ENCODE measurements around the gene DCD. TPM values are rescaled to one million over a fixed set of nuclear protein-coding genes. Genes with fewer than 3 reads are reported as not detected.

DCD gene
- total and polyA plus RNA-seq, 7 experiments from 2014 or later: not detected

DNA sequence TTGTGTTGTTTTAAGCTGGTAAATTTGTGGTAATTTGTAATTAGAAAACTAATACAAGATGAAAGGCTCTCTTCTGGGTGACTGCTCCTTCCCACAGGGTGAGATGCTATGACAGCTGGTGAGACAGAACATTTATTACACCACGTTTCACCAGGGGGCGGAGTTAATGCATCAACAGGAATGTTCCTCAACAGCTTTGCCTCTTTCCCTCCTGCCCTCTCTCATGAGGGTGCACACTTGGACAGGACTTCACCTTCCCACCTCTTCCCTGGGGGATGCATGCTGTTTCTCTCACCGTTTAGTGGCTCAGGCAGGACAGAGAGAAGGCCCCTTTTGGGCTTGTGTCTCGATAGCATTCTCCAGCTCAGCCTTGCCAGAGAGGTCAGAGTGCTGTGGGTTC, 46.3 kb downstream of the DCD start:
- Mint-ChIP-seq H3K27ac (no peak overlapping the region), H3K9me3 (no peaks in the 10 kb centered on the region), H3K36me3 (no peaks in the 10 kb centered on the region), H3K4me3 (no peak overlapping the region), H3K4me1 (peaks cover 2 to 9% (median 7%) of the 10 kb centered on the region in 7 donors), H3K27me3 (peaks cover 0 to 24% (median 11%) of the 10 kb centered on the region in 5 donors)
- CTCF ChIA-PET: interaction anchor here (0.7 to 2.1 kb wide), 3 partner anchors 14 to 470 kb away, joined by 3 to 4 read pairs (median 4); no protein-coding TSS in a partner anchor
- Histone ChIP-seq H3K4me1 (ENCODE audit: control insufficient read depth in 2 of 2, insufficient read depth in 2 of 2, low read length in 2 of 2) (no peaks in the 10 kb centered on the region), H3K27ac (ENCODE audit: low read depth, low read length) (no peak overlapping the region), H3K36me3 (ENCODE audit: control insufficient read depth in 2 of 3, insufficient read depth in 3 of 3, low read length in 3 of 3) (no peaks in the 10 kb centered on the region), H3K27me3 (ENCODE audit: control insufficient read depth in 2 of 2, insufficient read depth in 2 of 2, low read length in 2 of 2) (no peaks in the 10 kb centered on the region), H3K9me3 (ENCODE audit: control insufficient read depth in 2 of 3, low read length in 3 of 3) (no peaks in the 10 kb centered on the region), H3K4me3 (ENCODE audit: low read length) (no peak overlapping the region)
- intact Hi-C loops (cut with micrococcal nuclease): loop anchor here (2.0 to 10.0 kb wide), 4 partner anchors 57 to 541 kb away; no protein-coding TSS in a partner anchor
- POLR2A ChIA-PET: no interaction called here
- ATAC-seq: no peak
- DNase-seq: no peak

DNA sequence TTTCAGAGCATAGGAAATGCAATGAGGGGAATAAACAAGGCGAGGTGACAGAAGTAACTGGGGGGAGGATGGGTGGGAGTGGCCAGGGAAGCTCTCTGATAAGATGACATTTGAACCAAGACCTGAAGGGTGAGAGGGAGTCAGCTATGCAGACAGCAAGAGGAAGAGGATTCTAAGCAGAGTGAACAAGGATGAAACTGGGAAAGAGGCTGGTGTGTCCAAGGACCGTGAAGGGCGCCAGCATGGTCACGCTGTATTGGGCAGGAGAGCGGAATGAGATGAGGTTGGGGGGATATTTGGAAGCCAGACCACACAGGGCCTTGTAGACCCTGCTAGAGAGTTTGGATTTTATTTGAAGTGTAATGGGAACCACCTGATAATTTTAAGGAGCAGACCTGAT, 49.2 kb downstream of the DCD start:
- POLR2A ChIA-PET: no interaction called here
- H3K27me3 Mint-ChIP-seq: peaks cover 0 to 28% (median 18%) of the 10 kb centered on the region in 5 donors
- H3K36me3 ChIP-seq (ENCODE audit: control insufficient read depth in 2 of 3, insufficient read depth in 3 of 3, low read length in 3 of 3): no peaks in the 10 kb centered on the region
- H3K36me3 Mint-ChIP-seq: no peaks in the 10 kb centered on the region
- no peaks in the 10 kb centered on the region for H3K9me3 ChIP-seq (ENCODE audit: control insufficient read depth in 2 of 3, low read length in 3 of 3)
- CTCF ChIA-PET: interaction anchor here (1.3 to 1.4 kb wide), 2 partner anchors 9 to 19 kb away, joined by 4 to 5 read pairs; no protein-coding TSS in a partner anchor
- no peak for ATAC-seq
- DNase-seq: no peak
- no peak overlapping the region for H3K4me3 Mint-ChIP-seq
- H3K27me3 ChIP-seq (ENCODE audit: control insufficient read depth in 2 of 2, insufficient read depth in 2 of 2, low read length in 2 of 2): no peaks in the 10 kb centered on the region
- H3K4me1 ChIP-seq (ENCODE audit: control insufficient read depth in 2 of 2, insufficient read depth in 2 of 2, low read length in 2 of 2): peaks cover 0 to 4% of the 10 kb centered on the region in 2 donors
- H3K27ac ChIP-seq (ENCODE audit: low read depth, low read length): no peak overlapping the region
- H3K4me1 Mint-ChIP-seq: peaks cover 6 to 14% (median 11%) of the 10 kb centered on the region in 7 donors
- intact Hi-C loops (cut with micrococcal nuclease): no loop called here
- no peak overlapping the region for H3K4me3 ChIP-seq (ENCODE audit: low read length)
- no peak overlapping the region for H3K27ac Mint-ChIP-seq
- no peaks in the 10 kb centered on the region for H3K9me3 Mint-ChIP-seq

DNA sequence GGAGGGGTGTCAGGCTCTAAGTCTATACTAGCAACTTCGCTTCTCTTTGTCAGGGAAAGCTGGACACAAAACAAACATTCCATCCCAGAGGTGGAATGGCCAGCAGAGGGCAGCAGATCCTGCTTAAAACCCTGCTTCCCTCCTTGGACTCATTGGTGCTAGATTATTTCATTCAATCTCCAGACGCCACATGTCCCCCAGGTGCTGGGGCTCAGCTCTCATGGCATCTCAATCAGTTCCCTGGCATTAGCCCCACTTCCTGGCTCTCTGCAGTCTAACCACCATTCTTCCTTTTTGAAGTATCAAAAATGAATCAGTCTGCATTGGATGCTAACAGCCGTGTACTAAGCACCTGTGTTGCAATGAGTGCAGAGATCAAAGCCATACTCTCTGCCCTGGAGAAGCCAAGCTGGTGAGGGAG, 51.6 kb downstream of the DCD start:
- intact Hi-C loops (cut with micrococcal nuclease): loop anchor here in 1 of 2 donors (1.0 kb wide), 1 partner anchor 17 kb away; no protein-coding TSS in a partner anchor
- Mint-ChIP-seq H3K36me3 (no peaks in the 10 kb centered on the region), H3K27ac (no peak overlapping the region), H3K9me3 (no peaks in the 10 kb centered on the region), H3K4me1 (peaks cover 0 to 8% (median 6%) of the 10 kb centered on the region in 7 donors), H3K27me3 (peaks cover 0 to 35% (median 18%) of the 10 kb centered on the region in 5 donors), H3K4me3 (no peak overlapping the region)
- ChIA-PET POLR2A (no interaction called here), CTCF (interaction anchor here (0.5 to 1.9 kb wide), 7 partner anchors 17 to 539 kb away, joined by 3 to 9 read pairs (median 3); no protein-coding TSS in a partner anchor)
- Histone ChIP-seq H3K9me3 (ENCODE audit: control insufficient read depth in 2 of 3, low read length in 3 of 3) (no peaks in the 10 kb centered on the region), H3K4me3 (ENCODE audit: low read length) (no peak overlapping the region), H3K36me3 (ENCODE audit: control insufficient read depth in 2 of 3, insufficient read depth in 3 of 3, low read length in 3 of 3) (no peaks in the 10 kb centered on the region), H3K27ac (ENCODE audit: low read depth, low read length) (no peak overlapping the region), H3K4me1 (ENCODE audit: control insufficient read depth in 2 of 2, insufficient read depth in 2 of 2, low read length in 2 of 2) (peaks cover 0 to 4% of the 10 kb centered on the region in 2 donors), H3K27me3 (ENCODE audit: control insufficient read depth in 2 of 2, insufficient read depth in 2 of 2, low read length in 2 of 2) (no peaks in the 10 kb centered on the region)
- peak in 8 of 9 donors; percentile 9 to 51 (median 26) for DNase-seq
- ATAC-seq: peak; percentile 69

- Histone ChIP-seq H3K27ac (ENCODE audit: low read depth, low read length) (no peak overlapping the region), H3K36me3 (ENCODE audit: control insufficient read depth in 2 of 3, insufficient read depth in 3 of 3, low read length in 3 of 3) (no peaks in the 10 kb centered on the region), H3K27me3 (ENCODE audit: control insufficient read depth in 2 of 2, insufficient read depth in 2 of 2, low read length in 2 of 2) (no peaks in the 10 kb centered on the region), H3K9me3 (ENCODE audit: control insufficient read depth in 2 of 3, low read length in 3 of 3) (no peaks in the 10 kb centered on the region), H3K4me3 (ENCODE audit: low read length) (no peak overlapping the region), H3K4me1 (ENCODE audit: control insufficient read depth in 2 of 2, insufficient read depth in 2 of 2, low read length in 2 of 2) (peaks cover 0 to 4% of the 10 kb centered on the region in 2 donors)
- Mint-ChIP-seq H3K9me3 (no peaks in the 10 kb centered on the region), H3K36me3 (no peaks in the 10 kb centered on the region), H3K4me1 (peaks cover 0 to 8% (median 6%) of the 10 kb centered on the region in 7 donors), H3K4me3 (no peak overlapping the region), H3K27ac (no peak overlapping the region), H3K27me3 (peaks cover 5 to 44% (median 24%) of the 10 kb centered on the region in 5 donors)
- ChIA-PET POLR2A (interaction anchor here (0.6 kb wide), 1 partner anchor 88 kb away, joined by 3 read pairs; no protein-coding TSS in a partner anchor), CTCF (interaction anchor here (0.9 to 1.9 kb wide), 4 partner anchors 12 to 399 kb away, joined by 3 to 9 read pairs (median 4); no protein-coding TSS in a partner anchor)
- DNase-seq (no peak), ATAC-seq (no peak)
- intact Hi-C loops (cut with micrococcal nuclease): no loop called here
Measured at GRCh38 chr12:54595471-54595870, 52.7 kb downstream of the DCD start.

Other genes with a start within 250 kb of the DCD start
- gene ITGA5, start 229.1 kb downstream of the DCD start, total RNA-seq: 100 to 1,000 TPM in 4 of 5 experiments, 10 to 100 TPM in 1; 73.9 to 169 (median 145) TPM
- 10 to 100 TPM; 26.5 to 82.4 TPM for gene ITGA5, start 229.1 kb downstream of the DCD start, polyA plus RNA-seq
- gene GTSF1, start 174.8 kb downstream of the DCD start, total RNA-seq: 1 to 10 TPM; 1.9 to 9.5 (median 2.5) TPM
- 10 to 100 TPM; 13.5 to 15.1 TPM for gene GTSF1, start 174.8 kb downstream of the DCD start, polyA plus RNA-seq
- gene NCKAP1L, start 150.6 kb downstream of the DCD start, total RNA-seq: 100 to 1,000 TPM; 111 to 184 (median 128) TPM
- gene NCKAP1L, start 150.6 kb downstream of the DCD start, polyA plus RNA-seq: 10 to 100 TPM; 71.2 to 93.2 TPM
- gene PDE1B, start 98.8 kb downstream of the DCD start, total RNA-seq: 10 to 100 TPM in 2 of 5 experiments, 1 to 10 TPM in 3; 3.3 to 22.3 (median 9.4) TPM
- gene PDE1B, start 98.8 kb downstream of the DCD start, polyA plus RNA-seq: 1 to 10 TPM in 1 of 2 donors, under 1 TPM in 1; 0.18 to 5.7 TPM
- not detected for gene PPP1R1A, start 59.7 kb downstream of the DCD start, total RNA-seq
- not detected for gene PPP1R1A, start 59.7 kb downstream of the DCD start, polyA plus RNA-seq
- gene LACRT, start 13.5 kb downstream of the DCD start, total RNA-seq: not detected
- not detected for gene LACRT, start 13.5 kb downstream of the DCD start, polyA plus RNA-seq
- not detected for gene MUCL1, start 206.2 kb upstream of the DCD start, total RNA-seq
- not detected for gene MUCL1, start 206.2 kb upstream of the DCD start, polyA plus RNA-seq

All from naive thymus-derived CD4-positive, alpha-beta T cell (primary cell).